Measurements from ENCODE around the gene CROCC. TPM values are rescaled to one million over a fixed set of nuclear protein-coding genes. Genes with fewer than 3 reads are reported as not detected.
A peak's percentile ranks its signal among the peaks of the same experiment; 100 is the strongest.
"Not testable (repeated sequence)": the region's sequence is repeated elsewhere in the genome, so short reads cannot be mapped to it uniquely, and the experiment has no call there.

Gene CROCC
- total RNA-seq, 1 donor from 2014 or later = 6.8 TPM

GRCh38 chr1:16886860-16887605 lies 34.7 kb upstream of the CROCC start:
- H3K9ac ChIP-seq (ENCODE audit: low read depth in 1 of 3, low read length in 3 of 3) = no peak overlapping the region
- no peaks in the 10 kb centered on the region for H3K36me3 ChIP-seq (ENCODE audit: control insufficient read depth in 3 of 3, insufficient read depth in 3 of 3, low read length in 3 of 3)
- H3K27me3 ChIP-seq (ENCODE audit: control insufficient read depth in 3 of 3, insufficient read depth in 3 of 3, low read length in 3 of 3) = no peaks in the 10 kb centered on the region
- no peak overlapping the region for H3K4me3 ChIP-seq (ENCODE audit: low read length in 3 of 3)
- H3K4me1 ChIP-seq (ENCODE audit: control insufficient read depth in 3 of 3, insufficient read depth in 3 of 3, low read length in 3 of 3) = peaks cover 7 to 10% (median 9%) of the 10 kb centered on the region in 3 donors
- H3K9me3 ChIP-seq (ENCODE audit: control insufficient read depth in 3 of 3, low read length in 3 of 3) = no peaks in the 10 kb centered on the region
- H3K27ac ChIP-seq (ENCODE audit: low read depth, low read length) = no peak overlapping the region

- H3K27ac ChIP-seq (ENCODE audit: low read depth, low read length) = peak overlapping the region; percentile 89
- no peaks in the 10 kb centered on the region for H3K9me3 ChIP-seq (ENCODE audit: control insufficient read depth in 3 of 3, low read length in 3 of 3)
- no peaks in the 10 kb centered on the region for H3K36me3 ChIP-seq (ENCODE audit: control insufficient read depth in 3 of 3, insufficient read depth in 3 of 3, low read length in 3 of 3)
- H3K4me3 ChIP-seq (ENCODE audit: low read length in 3 of 3) = peak overlapping the region; percentile 75 to 84 (median 82)
- H3K9ac ChIP-seq (ENCODE audit: low read depth in 1 of 3, low read length in 3 of 3) = peak overlapping the region; percentile 90 to 95 (median 94)
- H3K27me3 ChIP-seq (ENCODE audit: control insufficient read depth in 3 of 3, insufficient read depth in 3 of 3, low read length in 3 of 3) = no peaks in the 10 kb centered on the region
- H3K4me1 ChIP-seq (ENCODE audit: control insufficient read depth in 3 of 3, insufficient read depth in 3 of 3, low read length in 3 of 3) = peaks cover 4 to 9% (median 5%) of the 10 kb centered on the region in 3 donors
Measured at GRCh38 chr1:16888860-16889816, 32.6 kb upstream of the CROCC start.

- not testable (repeated sequence) for H3K27me3 ChIP-seq (ENCODE audit: control insufficient read depth in 3 of 3, insufficient read depth in 3 of 3, low read length in 3 of 3); H3K4me3 ChIP-seq (ENCODE audit: low read length in 3 of 3); H3K9me3 ChIP-seq (ENCODE audit: control insufficient read depth in 3 of 3, low read length in 3 of 3); H3K27ac ChIP-seq (ENCODE audit: low read depth, low read length); H3K36me3 ChIP-seq (ENCODE audit: control insufficient read depth in 3 of 3, insufficient read depth in 3 of 3, low read length in 3 of 3); H3K4me1 ChIP-seq (ENCODE audit: control insufficient read depth in 3 of 3, insufficient read depth in 3 of 3, low read length in 3 of 3); H3K9ac ChIP-seq (ENCODE audit: low read depth in 1 of 3, low read length in 3 of 3)
Measured at GRCh38 chr1:16890539-16891021, 31.2 kb upstream of the CROCC start.

GRCh38 chr1:16891057-16891456 lies 30.7 kb upstream of the CROCC start:
- H3K36me3 ChIP-seq (ENCODE audit: control insufficient read depth in 3 of 3, insufficient read depth in 3 of 3, low read length in 3 of 3); H3K27ac ChIP-seq (ENCODE audit: low read depth, low read length); H3K9me3 ChIP-seq (ENCODE audit: control insufficient read depth in 3 of 3, low read length in 3 of 3); H3K4me3 ChIP-seq (ENCODE audit: low read length in 3 of 3); H3K27me3 ChIP-seq (ENCODE audit: control insufficient read depth in 3 of 3, insufficient read depth in 3 of 3, low read length in 3 of 3); H3K9ac ChIP-seq (ENCODE audit: low read depth in 1 of 3, low read length in 3 of 3); H3K4me1 ChIP-seq (ENCODE audit: control insufficient read depth in 3 of 3, insufficient read depth in 3 of 3, low read length in 3 of 3): not testable (repeated sequence)

- not testable (repeated sequence) for H3K36me3 ChIP-seq (ENCODE audit: control insufficient read depth in 3 of 3, insufficient read depth in 3 of 3, low read length in 3 of 3); H3K9me3 ChIP-seq (ENCODE audit: control insufficient read depth in 3 of 3, low read length in 3 of 3); H3K27me3 ChIP-seq (ENCODE audit: control insufficient read depth in 3 of 3, insufficient read depth in 3 of 3, low read length in 3 of 3); H3K9ac ChIP-seq (ENCODE audit: low read depth in 1 of 3, low read length in 3 of 3); H3K27ac ChIP-seq (ENCODE audit: low read depth, low read length); H3K4me3 ChIP-seq (ENCODE audit: low read length in 3 of 3)
- peaks cover 13 to 16% (median 15%) of the 10 kb centered on the region in 3 donors for H3K4me1 ChIP-seq (ENCODE audit: control insufficient read depth in 3 of 3, insufficient read depth in 3 of 3, low read length in 3 of 3)
Measured at GRCh38 chr1:16892978-16893525, 28.7 kb upstream of the CROCC start.

GRCh38 chr1:16893796-16894195 lies 27.9 kb upstream of the CROCC start:
- not testable (repeated sequence) for H3K36me3 ChIP-seq (ENCODE audit: control insufficient read depth in 3 of 3, insufficient read depth in 3 of 3, low read length in 3 of 3); H3K27ac ChIP-seq (ENCODE audit: low read depth, low read length); H3K27me3 ChIP-seq (ENCODE audit: control insufficient read depth in 3 of 3, insufficient read depth in 3 of 3, low read length in 3 of 3); H3K9ac ChIP-seq (ENCODE audit: low read depth in 1 of 3, low read length in 3 of 3); H3K4me3 ChIP-seq (ENCODE audit: low read length in 3 of 3); H3K9me3 ChIP-seq (ENCODE audit: control insufficient read depth in 3 of 3, low read length in 3 of 3)
- peaks cover 15 to 21% (median 15%) of the 10 kb centered on the region in 3 donors for H3K4me1 ChIP-seq (ENCODE audit: control insufficient read depth in 3 of 3, insufficient read depth in 3 of 3, low read length in 3 of 3)

GRCh38 chr1:16894338-16894737 lies 27.4 kb upstream of the CROCC start:
- H3K27ac ChIP-seq (ENCODE audit: low read depth, low read length); H3K27me3 ChIP-seq (ENCODE audit: control insufficient read depth in 3 of 3, insufficient read depth in 3 of 3, low read length in 3 of 3); H3K9ac ChIP-seq (ENCODE audit: low read depth in 1 of 3, low read length in 3 of 3); H3K36me3 ChIP-seq (ENCODE audit: control insufficient read depth in 3 of 3, insufficient read depth in 3 of 3, low read length in 3 of 3); H3K9me3 ChIP-seq (ENCODE audit: control insufficient read depth in 3 of 3, low read length in 3 of 3); H3K4me3 ChIP-seq (ENCODE audit: low read length in 3 of 3): not testable (repeated sequence)
- peaks cover 16 to 22% (median 17%) of the 10 kb centered on the region in 3 donors for H3K4me1 ChIP-seq (ENCODE audit: control insufficient read depth in 3 of 3, insufficient read depth in 3 of 3, low read length in 3 of 3)

GRCh38 chr1:16895233-16895597 lies 26.5 kb upstream of the CROCC start:
- peak overlapping the region; percentile 73 to 92 (median 83) for H3K9ac ChIP-seq (ENCODE audit: low read depth in 1 of 3, low read length in 3 of 3)
- peak overlapping the region; percentile 86 for H3K27ac ChIP-seq (ENCODE audit: low read depth, low read length)
- H3K4me1 ChIP-seq (ENCODE audit: control insufficient read depth in 3 of 3, insufficient read depth in 3 of 3, low read length in 3 of 3) = peaks cover 12 to 18% (median 14%) of the 10 kb centered on the region in 3 donors
- peak overlapping the region; percentile 55 to 63 (median 63) for H3K4me3 ChIP-seq (ENCODE audit: low read length in 3 of 3)
- not testable (repeated sequence) for H3K9me3 ChIP-seq (ENCODE audit: control insufficient read depth in 3 of 3, low read length in 3 of 3); H3K36me3 ChIP-seq (ENCODE audit: control insufficient read depth in 3 of 3, insufficient read depth in 3 of 3, low read length in 3 of 3); H3K27me3 ChIP-seq (ENCODE audit: control insufficient read depth in 3 of 3, insufficient read depth in 3 of 3, low read length in 3 of 3)

- peaks cover 12 to 18% (median 14%) of the 10 kb centered on the region in 3 donors for H3K4me1 ChIP-seq (ENCODE audit: control insufficient read depth in 3 of 3, insufficient read depth in 3 of 3, low read length in 3 of 3)
- not testable (repeated sequence) for H3K9me3 ChIP-seq (ENCODE audit: control insufficient read depth in 3 of 3, low read length in 3 of 3); H3K36me3 ChIP-seq (ENCODE audit: control insufficient read depth in 3 of 3, insufficient read depth in 3 of 3, low read length in 3 of 3); H3K27me3 ChIP-seq (ENCODE audit: control insufficient read depth in 3 of 3, insufficient read depth in 3 of 3, low read length in 3 of 3)
- peak within 1 kb of the TSS; percentile 63 to 67 (median 63) for H3K4me3 ChIP-seq (ENCODE audit: low read length in 3 of 3)
- peak within 1 kb of the TSS; percentile 73 to 92 (median 83) for H3K9ac ChIP-seq (ENCODE audit: low read depth in 1 of 3, low read length in 3 of 3)
- peak within 1 kb of the TSS; percentile 86 for H3K27ac ChIP-seq (ENCODE audit: low read depth, low read length)
Measured at GRCh38 chr1:16895598-16896315, 26.0 kb upstream of the CROCC start, which contains the start of gene RNU1-2. RNU1-2 (plus strand) TSS chr1:16895980.

Measured in skeletal muscle tissue (tissue), 4 donors.